ENCODE results near the gene IFT74.

IFT74 gene

DNA sequence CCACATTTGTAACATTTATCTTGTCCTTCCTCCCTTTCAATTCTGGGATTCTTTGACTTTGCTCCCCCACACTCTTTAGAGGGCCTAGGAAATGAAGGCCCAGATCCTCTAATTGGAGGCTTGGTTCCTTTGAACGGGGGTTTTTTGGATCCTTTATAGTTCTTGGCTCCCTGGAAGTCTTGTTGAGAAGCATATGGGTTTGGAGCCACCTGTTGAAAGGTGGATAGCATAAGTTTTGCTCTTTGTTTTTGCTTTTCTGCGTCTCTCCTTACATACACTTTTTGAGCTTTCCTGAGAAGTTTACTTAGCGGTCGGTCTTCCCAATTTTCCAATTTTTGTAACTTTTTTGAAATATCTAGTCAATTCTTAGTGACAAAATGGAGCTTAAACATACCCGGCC is 17.8 kb downstream of the IFT74 start:
- Histone ChIP-seq H3K4me1 (ENCODE audit: control insufficient read depth, insufficient read depth, low read length, poor library complexity, severe bottlenecking) (no peaks in the 10 kb centered on the region), H3K27ac (ENCODE audit: insufficient read depth, low read length, poor library complexity, severe bottlenecking) (no peak overlapping the region), H3K4me3 (ENCODE audit: insufficient read depth, low read depth, low read length, poor library complexity, severe bottlenecking) (no peak overlapping the region), H3K27me3 (replicated peaks; ENCODE audit: control insufficient read depth, insufficient read depth, low read length, poor library complexity, severe bottlenecking) (no peaks in the 10 kb centered on the region), H3K36me3 (ENCODE audit: control insufficient read depth, insufficient read depth, low read length) (no peaks in the 10 kb centered on the region), H3K9me3 (ENCODE audit: control insufficient read depth, low read length) (no peaks in the 10 kb centered on the region)
- DNase-seq = no peak

DNA sequence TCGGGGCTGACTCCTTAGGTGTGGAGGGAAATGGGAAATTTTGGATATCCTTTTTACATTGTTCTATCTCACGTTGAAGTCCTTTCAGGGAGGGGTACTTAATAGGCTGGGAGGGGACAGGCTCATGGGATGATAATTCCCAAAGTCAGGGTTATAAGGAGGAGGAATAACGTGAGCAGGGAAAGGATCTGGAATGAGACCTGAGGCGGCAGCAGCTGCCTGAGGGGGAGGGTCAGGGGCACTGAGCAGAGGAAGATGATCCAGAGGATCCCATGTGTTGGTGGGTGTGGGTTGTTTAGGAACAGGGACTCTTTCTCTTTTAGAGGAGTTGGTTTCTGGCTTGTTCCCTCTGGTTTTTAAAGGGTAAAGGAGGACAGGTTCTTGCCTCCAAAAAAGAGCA is 18.7 kb downstream of the IFT74 start:
- Histone ChIP-seq H3K36me3 (ENCODE audit: control insufficient read depth, insufficient read depth, low read length) (no peaks in the 10 kb centered on the region), H3K27ac (ENCODE audit: insufficient read depth, low read length, poor library complexity, severe bottlenecking) (no peak overlapping the region)
- DNase-seq = no peak

DNA sequence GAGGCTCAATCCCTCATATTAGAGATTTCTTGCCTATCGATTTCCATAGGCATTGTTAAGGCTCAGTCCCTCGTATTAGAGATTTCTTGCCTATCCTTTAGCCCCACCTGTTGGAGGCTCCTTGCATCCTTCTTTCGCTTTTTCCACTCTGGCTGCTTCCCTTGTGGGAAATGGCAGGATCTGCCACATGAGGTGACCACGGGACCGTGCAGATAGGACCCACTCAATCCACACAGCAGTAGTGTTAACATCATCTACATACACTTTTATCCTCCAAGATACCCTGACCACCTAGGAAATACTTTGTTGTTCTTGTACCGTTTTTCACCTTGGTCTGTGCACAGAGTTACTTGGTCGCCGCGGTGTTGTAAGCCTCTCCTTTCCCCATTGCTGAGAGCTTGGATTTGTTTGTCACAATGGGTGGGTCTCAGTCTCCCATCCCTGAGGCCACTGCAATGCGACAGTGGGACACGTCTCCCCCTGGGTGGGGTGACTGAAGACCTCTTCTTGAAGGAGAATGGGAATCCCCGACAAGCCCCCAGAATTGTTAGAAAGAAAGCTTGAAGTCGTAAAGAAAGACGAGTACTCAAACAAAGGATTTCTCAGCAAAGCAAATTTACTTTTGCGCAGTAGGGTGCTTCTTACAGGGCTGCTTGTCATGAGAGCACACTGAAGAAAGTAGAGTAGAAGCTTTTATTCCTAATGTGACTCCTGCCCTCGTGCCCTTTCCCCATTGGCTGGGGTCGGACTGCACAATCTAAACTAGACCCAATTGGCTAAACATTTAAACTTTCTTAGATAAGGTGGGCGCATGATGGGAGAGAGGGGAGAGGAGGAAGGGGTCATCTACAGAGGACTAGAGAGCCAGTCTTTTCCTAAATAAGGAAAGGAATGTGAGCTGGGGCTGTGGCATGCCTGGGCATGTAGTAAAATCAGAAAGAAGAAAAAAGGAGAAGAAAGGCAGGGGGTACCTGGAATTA is 19.8 kb downstream of the IFT74 start:
- H3K36me3 ChIP-seq (ENCODE audit: control insufficient read depth, insufficient read depth, low read length) = no peaks in the 10 kb centered on the region
- H3K27me3 ChIP-seq (replicated peaks; ENCODE audit: control insufficient read depth, insufficient read depth, low read length, poor library complexity, severe bottlenecking) = no peaks in the 10 kb centered on the region
- DNase-seq = no peak
- no peaks in the 10 kb centered on the region for H3K9me3 ChIP-seq (ENCODE audit: control insufficient read depth, low read length)
- no peak overlapping the region for H3K4me3 ChIP-seq (ENCODE audit: insufficient read depth, low read depth, low read length, poor library complexity, severe bottlenecking)
- H3K27ac ChIP-seq (ENCODE audit: insufficient read depth, low read length, poor library complexity, severe bottlenecking) = no peak overlapping the region
- H3K4me1 ChIP-seq (ENCODE audit: control insufficient read depth, insufficient read depth, low read length, poor library complexity, severe bottlenecking) = no peaks in the 10 kb centered on the region

More for the DNA sequence above, 18.7 kb downstream of the IFT74 start:
- no peaks in the 10 kb centered on the region for H3K27me3 ChIP-seq (replicated peaks; ENCODE audit: control insufficient read depth, insufficient read depth, low read length, poor library complexity, severe bottlenecking)
- H3K9me3 ChIP-seq (ENCODE audit: control insufficient read depth, low read length) = no peaks in the 10 kb centered on the region
- H3K4me3 ChIP-seq (ENCODE audit: insufficient read depth, low read depth, low read length, poor library complexity, severe bottlenecking) = no peak overlapping the region
- H3K4me1 ChIP-seq (ENCODE audit: control insufficient read depth, insufficient read depth, low read length, poor library complexity, severe bottlenecking) = no peaks in the 10 kb centered on the region

DNA sequence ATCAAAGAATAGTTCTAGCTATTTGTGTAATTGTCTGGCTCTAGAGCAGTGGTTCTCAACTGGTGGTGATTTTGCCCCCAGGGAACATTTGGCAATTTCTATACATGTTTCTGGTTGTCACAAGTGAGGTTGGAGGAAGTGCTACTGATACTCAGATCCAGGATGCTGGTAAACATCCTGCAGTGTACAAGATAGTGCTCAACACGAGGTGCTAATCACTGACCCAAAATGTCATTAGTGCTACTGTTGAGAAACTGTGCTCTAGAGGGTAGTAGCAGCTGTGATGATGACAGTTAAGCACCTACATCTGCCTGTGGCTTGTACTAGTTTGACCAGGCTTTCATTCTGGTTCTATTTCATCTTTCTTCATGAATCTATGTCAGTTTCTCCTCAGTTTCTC is 27.1 kb downstream of the IFT74 start:
- no peak for DNase-seq

DNA sequence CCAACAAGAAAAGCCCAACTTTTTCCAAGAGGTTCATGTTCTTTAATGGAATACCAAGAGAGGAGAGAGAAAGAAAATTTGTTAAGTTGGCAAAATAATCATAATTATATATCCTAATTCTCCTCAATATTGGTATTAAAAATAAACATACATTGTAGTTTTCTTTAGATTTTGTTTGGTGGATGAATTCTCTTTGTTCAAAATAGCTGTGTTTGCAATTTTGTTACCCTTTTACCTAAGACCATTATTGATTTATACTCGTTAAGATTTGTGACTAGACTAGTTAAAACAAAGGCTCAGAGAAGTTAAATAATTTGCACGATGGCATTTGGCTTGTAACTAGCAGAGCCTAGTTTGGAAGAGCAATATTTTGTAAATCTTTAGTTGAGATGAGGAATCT is 39.6 kb downstream of the IFT74 start:
- DNase-seq = no peak
- H3K9me3 ChIP-seq (ENCODE audit: control insufficient read depth, low read length) = no peaks in the 10 kb centered on the region
- H3K27ac ChIP-seq (ENCODE audit: insufficient read depth, low read length, poor library complexity, severe bottlenecking) = no peak overlapping the region
- H3K4me1 ChIP-seq (ENCODE audit: control insufficient read depth, insufficient read depth, low read length, poor library complexity, severe bottlenecking) = no peaks in the 10 kb centered on the region
- no peaks in the 10 kb centered on the region for H3K36me3 ChIP-seq (ENCODE audit: control insufficient read depth, insufficient read depth, low read length)
- H3K27me3 ChIP-seq (replicated peaks; ENCODE audit: control insufficient read depth, insufficient read depth, low read length, poor library complexity, severe bottlenecking) = no peaks in the 10 kb centered on the region
- H3K4me3 ChIP-seq (ENCODE audit: insufficient read depth, low read depth, low read length, poor library complexity, severe bottlenecking) = no peak overlapping the region

More for the DNA sequence above, 27.1 kb downstream of the IFT74 start:
- no peaks in the 10 kb centered on the region for H3K9me3 ChIP-seq (ENCODE audit: control insufficient read depth, low read length)
- no peaks in the 10 kb centered on the region for H3K27me3 ChIP-seq (replicated peaks; ENCODE audit: control insufficient read depth, insufficient read depth, low read length, poor library complexity, severe bottlenecking)
- H3K27ac ChIP-seq (ENCODE audit: insufficient read depth, low read length, poor library complexity, severe bottlenecking) = no peak overlapping the region
- H3K4me3 ChIP-seq (ENCODE audit: insufficient read depth, low read depth, low read length, poor library complexity, severe bottlenecking) = no peak overlapping the region
- H3K4me1 ChIP-seq (ENCODE audit: control insufficient read depth, insufficient read depth, low read length, poor library complexity, severe bottlenecking) = no peaks in the 10 kb centered on the region
- peaks cover 11% of the 10 kb centered on the region for H3K36me3 ChIP-seq (ENCODE audit: control insufficient read depth, insufficient read depth, low read length)

DNA sequence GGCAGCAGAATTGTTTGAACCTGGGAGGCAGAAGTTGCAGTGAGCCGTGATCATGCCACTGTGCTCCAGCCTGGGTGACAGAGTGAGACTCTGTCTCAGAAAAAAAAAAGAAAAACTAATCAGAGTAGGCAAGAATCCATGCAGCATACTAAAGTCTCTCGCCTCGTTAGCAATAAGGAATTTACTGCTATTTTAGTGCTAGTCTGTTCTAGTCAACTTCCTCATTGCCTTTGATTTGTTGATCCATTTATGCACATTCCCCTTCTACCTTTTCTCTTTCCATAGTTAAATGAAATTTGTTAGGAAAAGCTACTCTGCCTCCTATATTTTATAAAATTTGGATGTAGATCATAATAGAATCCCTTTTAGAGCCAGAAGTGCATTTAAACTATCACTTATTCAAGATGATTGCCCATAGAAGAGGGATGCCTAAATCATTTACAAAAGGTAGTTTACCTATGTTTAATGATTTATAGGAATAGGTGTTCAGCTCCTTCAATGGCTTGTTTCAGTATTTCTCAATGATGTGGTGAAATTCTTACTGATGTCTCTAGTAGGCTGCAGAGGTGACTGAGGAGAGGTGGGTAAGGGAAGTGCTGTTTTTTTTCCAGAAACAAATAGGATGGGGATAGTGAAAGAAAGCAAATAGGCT is 47.3 kb downstream of the IFT74 start:
- Histone ChIP-seq H3K4me3 (ENCODE audit: insufficient read depth, low read depth, low read length, poor library complexity, severe bottlenecking) (no peak overlapping the region), H3K36me3 (ENCODE audit: control insufficient read depth, insufficient read depth, low read length) (no peaks in the 10 kb centered on the region), H3K27me3 (replicated peaks; ENCODE audit: control insufficient read depth, insufficient read depth, low read length, poor library complexity, severe bottlenecking) (no peaks in the 10 kb centered on the region), H3K9me3 (ENCODE audit: control insufficient read depth, low read length) (no peaks in the 10 kb centered on the region), H3K27ac (ENCODE audit: insufficient read depth, low read length, poor library complexity, severe bottlenecking) (no peak overlapping the region), H3K4me1 (ENCODE audit: control insufficient read depth, insufficient read depth, low read length, poor library complexity, severe bottlenecking) (no peaks in the 10 kb centered on the region)
- DNase-seq = no peak

DNA sequence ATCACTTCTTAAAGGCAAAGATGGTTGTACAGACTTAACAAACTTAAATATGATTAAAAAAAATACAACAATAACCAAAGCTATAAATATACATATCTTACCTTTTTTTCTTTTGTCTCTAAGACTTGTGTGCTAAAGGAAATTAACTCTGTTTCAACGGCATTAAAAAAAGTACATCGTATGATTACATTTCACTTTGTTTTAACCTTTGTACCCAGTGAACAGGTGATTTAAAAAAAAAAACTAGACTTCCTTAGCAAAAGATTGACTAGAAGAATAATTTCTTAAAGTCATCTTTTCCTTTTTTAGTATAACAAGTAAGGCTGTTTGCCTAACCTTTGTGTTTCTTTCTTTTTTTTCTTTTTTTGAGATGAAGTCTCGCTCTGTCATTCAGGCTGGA is 49.3 kb downstream of the IFT74 start, which contains the start of gene LRRC19:
TSS of gene LRRC19 (minus strand) at position 182 of the 400 bp plus-strand sequence. CDS start 5,978 bp downstream, outside the sequence.
- H3K9me3 ChIP-seq (ENCODE audit: control insufficient read depth, low read length) = no peaks in the 10 kb centered on the region
- no peaks in the 10 kb centered on the region for H3K36me3 ChIP-seq (ENCODE audit: control insufficient read depth, insufficient read depth, low read length)
- no peak for DNase-seq
- no peaks in the 10 kb centered on the region for H3K4me1 ChIP-seq (ENCODE audit: control insufficient read depth, insufficient read depth, low read length, poor library complexity, severe bottlenecking)
- no peak within 1 kb of the TSS for H3K27ac ChIP-seq (ENCODE audit: insufficient read depth, low read length, poor library complexity, severe bottlenecking)
- H3K27me3 ChIP-seq (replicated peaks; ENCODE audit: control insufficient read depth, insufficient read depth, low read length, poor library complexity, severe bottlenecking) = no peaks in the 10 kb centered on the region
- H3K4me3 ChIP-seq (ENCODE audit: insufficient read depth, low read depth, low read length, poor library complexity, severe bottlenecking) = no peak within 1 kb of the TSS

DNA sequence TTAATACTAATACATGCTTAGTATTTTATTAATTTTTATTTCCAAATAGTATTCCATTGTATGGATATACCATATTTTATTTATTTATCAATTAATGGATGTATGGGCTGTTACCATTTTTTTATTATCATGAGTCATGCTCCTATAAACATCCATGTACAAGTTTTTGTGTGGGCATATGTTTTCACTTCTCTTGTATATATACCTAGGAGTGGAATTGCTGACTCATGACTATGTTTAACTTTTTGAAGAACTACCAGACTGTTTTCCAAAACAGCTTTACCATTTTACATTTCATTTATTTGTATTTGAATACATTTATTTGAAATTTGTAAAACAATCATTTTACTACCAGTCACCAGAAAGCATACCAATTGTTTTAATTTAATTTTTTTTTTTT is 63.4 kb downstream of the IFT74 start:
- Histone ChIP-seq H3K36me3 (ENCODE audit: control insufficient read depth, insufficient read depth, low read length) (peaks cover 5% of the 10 kb centered on the region), H3K4me3 (ENCODE audit: insufficient read depth, low read depth, low read length, poor library complexity, severe bottlenecking) (no peak overlapping the region), H3K4me1 (ENCODE audit: control insufficient read depth, insufficient read depth, low read length, poor library complexity, severe bottlenecking) (no peaks in the 10 kb centered on the region), H3K27ac (ENCODE audit: insufficient read depth, low read length, poor library complexity, severe bottlenecking) (no peak overlapping the region), H3K27me3 (replicated peaks; ENCODE audit: control insufficient read depth, insufficient read depth, low read length, poor library complexity, severe bottlenecking) (no peaks in the 10 kb centered on the region), H3K9me3 (ENCODE audit: control insufficient read depth, low read length) (no peaks in the 10 kb centered on the region)
- no peak for DNase-seq

DNA sequence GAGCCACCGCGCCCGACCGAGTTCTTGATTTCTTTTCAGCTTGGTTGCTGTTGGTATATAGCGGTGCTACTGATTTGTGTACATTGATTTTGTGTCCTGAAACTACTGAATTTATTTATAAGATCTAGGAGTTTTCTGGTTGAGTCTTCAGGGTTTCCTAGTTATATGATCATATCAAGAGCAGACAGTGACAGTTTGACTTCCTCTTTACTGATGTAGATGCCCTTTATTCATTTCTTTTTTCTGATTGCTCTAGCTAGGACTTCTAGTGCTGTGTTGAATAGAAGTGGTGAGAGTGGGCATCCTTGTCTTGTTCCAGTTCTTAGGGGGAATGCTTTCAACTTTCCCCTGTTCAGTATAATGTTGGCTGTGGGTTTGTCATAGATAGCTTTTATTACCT is 66.7 kb downstream of the IFT74 start:
- Histone ChIP-seq H3K9me3 (ENCODE audit: control insufficient read depth, low read length) (no peaks in the 10 kb centered on the region), H3K4me1 (ENCODE audit: control insufficient read depth, insufficient read depth, low read length, poor library complexity, severe bottlenecking) (no peaks in the 10 kb centered on the region), H3K36me3 (ENCODE audit: control insufficient read depth, insufficient read depth, low read length) (no peaks in the 10 kb centered on the region), H3K4me3 (ENCODE audit: insufficient read depth, low read depth, low read length, poor library complexity, severe bottlenecking) (no peak overlapping the region), H3K27me3 (replicated peaks; ENCODE audit: control insufficient read depth, insufficient read depth, low read length, poor library complexity, severe bottlenecking) (no peaks in the 10 kb centered on the region), H3K27ac (ENCODE audit: insufficient read depth, low read length, poor library complexity, severe bottlenecking) (no peak overlapping the region)
- no peak for DNase-seq

DNA sequence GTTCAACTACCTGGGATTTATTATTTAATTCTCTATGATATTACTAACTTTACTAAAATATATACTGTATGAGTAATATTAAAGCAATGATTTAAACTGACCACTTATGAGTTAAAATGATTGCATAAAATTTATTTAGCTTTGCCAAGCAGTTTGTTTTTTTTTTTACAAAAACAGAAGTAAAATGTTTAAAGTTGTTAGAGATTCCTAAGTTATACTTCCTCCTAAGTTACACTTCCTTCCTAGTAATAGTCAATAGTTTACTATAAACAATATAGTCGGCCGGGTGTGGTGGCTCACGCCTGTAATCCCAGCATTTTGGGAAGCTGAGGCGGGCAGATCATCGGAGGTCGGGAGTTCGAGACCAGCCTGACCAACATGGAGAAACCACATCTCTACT is 73.0 kb downstream of the IFT74 start:
- Histone ChIP-seq H3K27ac (ENCODE audit: insufficient read depth, low read length, poor library complexity, severe bottlenecking) (no peak overlapping the region), H3K4me1 (ENCODE audit: control insufficient read depth, insufficient read depth, low read length, poor library complexity, severe bottlenecking) (no peaks in the 10 kb centered on the region)
- DNase-seq = no peak

More for the DNA sequence above, 73.0 kb downstream of the IFT74 start:
- Histone ChIP-seq H3K27me3 (replicated peaks; ENCODE audit: control insufficient read depth, insufficient read depth, low read length, poor library complexity, severe bottlenecking) (no peaks in the 10 kb centered on the region), H3K36me3 (ENCODE audit: control insufficient read depth, insufficient read depth, low read length) (no peaks in the 10 kb centered on the region), H3K4me3 (ENCODE audit: insufficient read depth, low read depth, low read length, poor library complexity, severe bottlenecking) (no peak overlapping the region), H3K9me3 (ENCODE audit: control insufficient read depth, low read length) (no peaks in the 10 kb centered on the region)

Data from effector memory CD4-positive, alpha-beta T cell (primary cell).